Smooth muscle cell (in vitro differentiated cells): Measurements from ENCODE around the gene PIK3C2G. TPM values are rescaled to one million over a fixed set of nuclear protein-coding genes. Genes with fewer than 3 reads are reported as not detected.

ENCODE experiments used
- DNase-seq: peaks from one replicate; lab custom pipeline; 2025; ENCODE audit not compliant: unreplicated experiment; lab: John Stamatoyannopoulos, UW
- H2AFZ ChIP-seq: fragments of 200-600 bp; sonication (generic); 2 replicates; pipeline ENCODE4 v1.6.0; 2016; ENCODE audit warnings: antibody characterized with exemption, low read depth, mild to moderate bottlenecking
- H3F3A ChIP-seq: fragments of 200-600 bp; sonication (generic); 2 replicates; pipeline ENCODE4 v1.6.0; 2017; ENCODE audit warnings: antibody characterized with exemption, low read depth
- H3K27ac ChIP-seq: fragments of 200-600 bp; sonication (generic); 2 replicates; pipeline ENCODE4 v1.5.1; 2016; ENCODE audit warnings: low read depth, mild to moderate bottlenecking
- H3K27me3 ChIP-seq: fragments of 200-600 bp; sonication (generic); 2 replicates; pipeline ENCODE4 v1.6.1; 2016; ENCODE audit warnings: low read depth, mild to moderate bottlenecking
- H3K36me3 ChIP-seq: fragments of 200-600 bp; sonication (generic); 2 replicates; pipeline ENCODE4 v1.5.1; 2016; ENCODE audit warnings: low read depth
- H3K4me1 ChIP-seq: fragments of 200-600 bp; sonication (generic); 2 replicates; pipeline ENCODE4 v1.5.1; 2016; ENCODE audit warnings: low read depth
- H3K4me2 ChIP-seq: fragments of 200-600 bp; sonication (generic); 2 replicates; pipeline ENCODE4 v1.6.0; 2016; ENCODE audit warnings: mild to moderate bottlenecking
- H3K4me3 ChIP-seq: fragments of 200-600 bp; sonication (generic); 2 replicates; pipeline ENCODE4 v1.5.1; 2016; ENCODE audit warnings: mild to moderate bottlenecking
- H3K79me2 ChIP-seq: fragments of 200-600 bp; sonication (generic); 2 replicates; pipeline ENCODE4 v1.6.0; 2016; ENCODE audit warnings: low read depth, mild to moderate bottlenecking
- H3K9ac ChIP-seq: fragments of 200-600 bp; sonication (generic); 2 replicates; pipeline ENCODE4 v1.6.0; 2016; ENCODE audit warnings: low read depth
- H3K9me3 ChIP-seq: fragments of 200-600 bp; sonication (generic); replicated peaks from 2 replicates; pipeline ENCODE4 v1.5.1; 2016; ENCODE audit warnings: low read depth
- H4K20me1 ChIP-seq: fragments of 200-600 bp; sonication (generic); 2 replicates; pipeline ENCODE4 v1.6.0; 2016; ENCODE audit warnings: low read depth
- CTCF ChIP-seq: fragments of 200-600 bp; sonication (generic); IDR thresholded peaks from 2 replicates; pipeline ENCODE4 v1.5.1; 2017; ENCODE audit warnings: borderline replicate concordance, mild to moderate bottlenecking, antibody characterized with exemption; ENCODE audit not compliant: insufficient read depth, poor library complexity, severe bottlenecking
- WGBS: methylation state at CpG from one replicate; pipeline ENCODE4 v1.1.7; 2016; ENCODE audit warnings: low lambda C conversion rate; 5-methylcytosine and 5-hydroxymethylcytosine counted together
- polyA plus RNA-seq: library from polyadenylated mRNA; unstranded; fragments of >200 nt; fragmentation: Nextera tagmentation; extraction: Ambion mirVana; gene quantifications from 2 replicates; pipeline ENCODE4 v1.2.1, GENCODE V29; 2016
- total RNA-seq: library from RNA; depleted of rRNA; stranded (reverse); fragments of >200 nt; gene quantifications from 2 replicates; pipeline ENCODE4 v1.2.3, GENCODE V29; 2014

Gene PIK3C2G
- total and polyA plus RNA-seq, 2 experiments from 2014 or later, result 0.63 TPM; not detected in 1

- H3K4me2 ChIP-seq, result no peak overlapping the region
- no peaks in the 10 kb centered on the region for H3F3A ChIP-seq
- 91% methylated on average over 5 of the region's 5 CpGs for WGBS
- no peaks in the 10 kb centered on the region for H3K79me2 ChIP-seq
- DNase-seq, result no peak
- no peaks in the 10 kb centered on the region for H3K36me3 ChIP-seq
- no peaks in the 10 kb centered on the region for H3K4me1 ChIP-seq
- H3K4me3 ChIP-seq, result no peak overlapping the region
- H3K27ac ChIP-seq, result no peak overlapping the region
- no peak overlapping the region for H3K9ac ChIP-seq
- no peaks in the 10 kb centered on the region for H3K27me3 ChIP-seq
- no peaks in the 10 kb centered on the region for H3K9me3 ChIP-seq
- H2AFZ ChIP-seq, result no peak overlapping the region
- no peak for TF ChIP-seq CTCF
- no peaks in the 10 kb centered on the region for H4K20me1 ChIP-seq
Observed at GRCh38 chr12:18552829-18553228, 291.5 kb downstream of the PIK3C2G start.

GRCh38 chr12:18556161-18556560 lies 294.8 kb downstream of the PIK3C2G start:
- Histone ChIP-seq H3F3A (no peaks in the 10 kb centered on the region), H3K27me3 (no peaks in the 10 kb centered on the region), H3K79me2 (no peaks in the 10 kb centered on the region), H3K27ac (no peak overlapping the region), H3K4me2 (no peak overlapping the region), H3K36me3 (no peaks in the 10 kb centered on the region), H3K9ac (no peak overlapping the region), H2AFZ (no peak overlapping the region), H3K9me3 (no peaks in the 10 kb centered on the region), H3K4me3 (no peak overlapping the region), H4K20me1 (no peaks in the 10 kb centered on the region), H3K4me1 (no peaks in the 10 kb centered on the region)
- no peak for DNase-seq
- no peak for TF ChIP-seq CTCF
- WGBS, result 42% methylated on average over 2 of the region's 2 CpGs

GRCh38 chr12:18559242-18559641 lies 297.9 kb downstream of the PIK3C2G start:
- H3K9me3 ChIP-seq, result no peaks in the 10 kb centered on the region
- H3K36me3 ChIP-seq, result no peaks in the 10 kb centered on the region
- H3K79me2 ChIP-seq, result no peaks in the 10 kb centered on the region
- H4K20me1 ChIP-seq, result no peaks in the 10 kb centered on the region
- H3K4me2 ChIP-seq, result no peak overlapping the region
- H3K27ac ChIP-seq, result no peak overlapping the region
- no peak overlapping the region for H2AFZ ChIP-seq
- no peak for TF ChIP-seq CTCF
- H3K4me1 ChIP-seq, result no peaks in the 10 kb centered on the region
- H3K27me3 ChIP-seq, result no peaks in the 10 kb centered on the region
- H3F3A ChIP-seq, result no peaks in the 10 kb centered on the region
- H3K9ac ChIP-seq, result no peak overlapping the region
- H3K4me3 ChIP-seq, result no peak overlapping the region
- WGBS, result 93% methylated on average over 1 of the region's 1 CpG
- no peak for DNase-seq

GRCh38 chr12:18562531-18562930 lies 301.2 kb downstream of the PIK3C2G start:
- no peak overlapping the region for H3K9ac ChIP-seq
- H3F3A ChIP-seq, result no peaks in the 10 kb centered on the region
- H3K4me1 ChIP-seq, result no peaks in the 10 kb centered on the region
- H3K36me3 ChIP-seq, result no peaks in the 10 kb centered on the region
- no peaks in the 10 kb centered on the region for H3K9me3 ChIP-seq
- no peak for DNase-seq
- H3K4me3 ChIP-seq, result no peak overlapping the region
- no peak overlapping the region for H3K4me2 ChIP-seq
- H2AFZ ChIP-seq, result no peak overlapping the region
- WGBS, result 83% methylated on average over 4 of the region's 4 CpGs
- no peaks in the 10 kb centered on the region for H4K20me1 ChIP-seq
- no peak overlapping the region for H3K27ac ChIP-seq
- H3K27me3 ChIP-seq, result no peaks in the 10 kb centered on the region
- H3K79me2 ChIP-seq, result no peaks in the 10 kb centered on the region
- TF ChIP-seq CTCF, result no peak
